Mesenchymal stem cell (in vitro differentiated cells and primary cell): ENCODE results near the gene GLP1R.

Experiments
- DNase-seq: peaks from one replicate; pipeline ENCODE4 v3.0.0-alpha.2; 2013
- H2AFZ ChIP-seq: one replicate; pipeline ENCODE4 v1.6.1; 2013; ENCODE audit warnings: low read depth, mild to moderate bottlenecking, control low read depth, inconsistent platforms, low read length, moderate library complexity
- H2AK5ac ChIP-seq: 2 replicates; pipeline ENCODE4 v1.6.1; 2013; ENCODE audit warnings: low read length, moderate library complexity, mild to moderate bottlenecking, inconsistent platforms; ENCODE audit not compliant: severe bottlenecking
- H2BK120ac ChIP-seq: one replicate; pipeline ENCODE4 v1.6.1; 2013; ENCODE audit warnings: low read depth, mild to moderate bottlenecking, inconsistent platforms, low read length, moderate library complexity
- H2BK12ac ChIP-seq, 2 experiments: one replicate each; pipeline ENCODE4 v1.6.1; 2013; ENCODE audit warnings: inconsistent platforms in 2 of 2, low read length in 2 of 2, mild to moderate bottlenecking in 2 of 2, moderate library complexity in 2 of 2, control low read depth in 1 of 2
- H2BK15ac ChIP-seq: one replicate; pipeline ENCODE4 v1.6.1; 2013; ENCODE audit warnings: mild to moderate bottlenecking, low read depth, inconsistent platforms; ENCODE audit not compliant: poor library complexity, severe bottlenecking
- H2BK5ac ChIP-seq: 2 replicates; pipeline ENCODE4 v1.6.1; 2013; ENCODE audit warnings: low read depth, mild to moderate bottlenecking, low read length, control low read depth, inconsistent platforms; ENCODE audit not compliant: poor library complexity, severe bottlenecking
- H3K14ac ChIP-seq, 2 experiments: one replicate each; pipeline ENCODE4 v1.6.1; 2013; ENCODE audit warnings: inconsistent platforms in 2 of 2, low read length in 2 of 2, control low read depth in 1 of 2, mild to moderate bottlenecking in 1 of 2, moderate library complexity in 1 of 2
- H3K18ac ChIP-seq, 2 experiments: one replicate each; pipeline ENCODE4 v1.6.1; 2013; ENCODE audit warnings: inconsistent platforms in 2 of 2, low read length in 2 of 2, control low read depth in 1 of 2, low read depth in 1 of 2, mild to moderate bottlenecking in 1 of 2
- H3K23ac ChIP-seq, 2 experiments: one replicate each; pipeline ENCODE4 v1.6.1; 2013; ENCODE audit warnings: inconsistent platforms in 2 of 2, low read length in 2 of 2, mild to moderate bottlenecking in 2 of 2, moderate library complexity in 2 of 2, control low read depth in 1 of 2
- H3K27ac ChIP-seq: 2 replicates; pipeline ENCODE4 v1.5.1; 2013; ENCODE audit warnings: mild to moderate bottlenecking, moderate library complexity, low read length, control low read depth, inconsistent platforms; ENCODE audit not compliant: poor library complexity, severe bottlenecking
- H3K27me3 ChIP-seq, 2 experiments: 2 replicates each; pipeline versions ENCODE4 v1.6.1 to v1.7.0; 2013; ENCODE audit warnings: low read length in 2 of 2, mild to moderate bottlenecking in 2 of 2, moderate library complexity in 2 of 2, control low read depth in 1 of 2, inconsistent platforms in 1 of 2; ENCODE audit not compliant: control insufficient read depth in 1 of 2, insufficient read depth in 1 of 2
- H3K36me3 ChIP-seq, 2 experiments: 2 replicates each; pipeline versions ENCODE4 v1.6.1 to v1.7.0; 2013; ENCODE audit warnings: low read length in 2 of 2, control low read depth in 1 of 2, inconsistent platforms in 1 of 2, low read depth in 1 of 2, mild to moderate bottlenecking in 1 of 2; ENCODE audit not compliant: insufficient read depth in 2 of 2, control insufficient read depth in 1 of 2
- H3K4ac ChIP-seq, 2 experiments: one replicate each; pipeline ENCODE4 v1.6.1; 2013; ENCODE audit warnings: inconsistent platforms in 2 of 2, low read length in 2 of 2, mild to moderate bottlenecking in 2 of 2, moderate library complexity in 2 of 2, control low read depth in 1 of 2, low read depth in 1 of 2
- H3K4me1 ChIP-seq: 2 replicates; pipeline ENCODE4 v1.6.1; 2013; ENCODE audit warnings: low read depth, low read length, control low read depth; ENCODE audit not compliant: control insufficient read depth, insufficient read depth
- H3K4me2 ChIP-seq: 2 replicates; pipeline ENCODE4 v1.6.1; 2013; ENCODE audit warnings: low read length, mild to moderate bottlenecking, inconsistent platforms; ENCODE audit not compliant: poor library complexity, severe bottlenecking
- H3K4me3 ChIP-seq, 2 experiments: 2 replicates each; pipeline versions ENCODE4 v1.5.1 to v1.7.0; 2013; ENCODE audit warnings: low read length in 2 of 2, mild to moderate bottlenecking in 2 of 2, control low read depth in 1 of 2, low read depth in 1 of 2; ENCODE audit not compliant: insufficient read depth in 1 of 2
- H3K79me1 ChIP-seq: replicated peaks from 2 replicates; pipeline ENCODE4 v1.6.1; 2013; ENCODE audit warnings: mild to moderate bottlenecking, control low read depth, low read length, inconsistent platforms; ENCODE audit not compliant: poor library complexity, severe bottlenecking
- H3K9ac ChIP-seq: 2 replicates; pipeline ENCODE4 v1.7.0; 2013; ENCODE audit warnings: mild to moderate bottlenecking, low read length, moderate library complexity
- H3K9me3 ChIP-seq: 2 replicates; pipeline ENCODE4 v1.7.0; 2013; ENCODE audit warnings: mild to moderate bottlenecking, low read length; ENCODE audit not compliant: control insufficient read depth
- H4K8ac ChIP-seq: one replicate; pipeline ENCODE4 v1.6.1; 2013; ENCODE audit warnings: inconsistent platforms, mild to moderate bottlenecking, low read length, moderate library complexity
- H4K91ac ChIP-seq: one replicate; pipeline ENCODE4 v1.6.1; 2013; ENCODE audit warnings: mild to moderate bottlenecking, low read length, inconsistent platforms
- WGBS: methylation state at CpG from one replicate; pipeline ENCODE4 v1.1.7; 2013; ENCODE audit warnings: mixed read lengths; 5-methylcytosine and 5-hydroxymethylcytosine counted together

Gene GLP1R

DNA sequence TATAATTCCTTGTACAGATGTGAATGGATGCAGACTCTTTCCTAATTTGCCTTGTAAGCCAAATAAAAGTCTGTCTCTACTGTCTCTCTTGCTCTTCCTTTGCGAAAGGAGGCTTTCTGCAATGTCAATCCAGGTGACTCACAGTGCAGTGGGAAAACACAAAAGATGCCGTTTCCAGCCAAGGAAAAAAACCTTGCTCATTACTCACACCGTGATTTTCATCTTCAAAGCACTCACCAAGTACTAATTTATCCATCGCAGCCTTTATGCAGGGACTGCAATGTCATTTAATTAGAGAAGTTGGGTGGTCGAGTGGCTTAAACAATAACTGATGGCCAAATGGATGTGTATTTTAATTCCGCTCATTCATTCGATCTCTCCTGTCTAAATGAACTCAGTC, 42.6 kb downstream of the GLP1R start:
- Histone ChIP-seq H3K4me2 (no peak overlapping the region), H4K8ac (no peak overlapping the region), H3K36me3 (no peaks in the 10 kb centered on the region), H3K4me3 (no peak overlapping the region), H2BK15ac (no peak overlapping the region), H3K9me3 (no peaks in the 10 kb centered on the region), H2BK120ac (no peak overlapping the region), H3K27ac (no peak overlapping the region), H3K27me3 (peaks cover 5 to 32% of the 10 kb centered on the region in 2 experiments), H3K14ac (no peak overlapping the region), H3K4ac (no peak overlapping the region), H3K9ac (no peak overlapping the region), H3K18ac (no peak overlapping the region), H3K79me1 (no peaks in the 10 kb centered on the region), H3K23ac (no peak overlapping the region), H4K91ac (no peak overlapping the region), H2AK5ac (no peak overlapping the region), H2AFZ (no peak overlapping the region), H2BK12ac (no peak overlapping the region), H3K4me1 (no peaks in the 10 kb centered on the region), H2BK5ac (no peak overlapping the region)
- WGBS = 94% methylated on average over 4 of the region's 7 CpGs
- DNase-seq = no peak

DNA sequence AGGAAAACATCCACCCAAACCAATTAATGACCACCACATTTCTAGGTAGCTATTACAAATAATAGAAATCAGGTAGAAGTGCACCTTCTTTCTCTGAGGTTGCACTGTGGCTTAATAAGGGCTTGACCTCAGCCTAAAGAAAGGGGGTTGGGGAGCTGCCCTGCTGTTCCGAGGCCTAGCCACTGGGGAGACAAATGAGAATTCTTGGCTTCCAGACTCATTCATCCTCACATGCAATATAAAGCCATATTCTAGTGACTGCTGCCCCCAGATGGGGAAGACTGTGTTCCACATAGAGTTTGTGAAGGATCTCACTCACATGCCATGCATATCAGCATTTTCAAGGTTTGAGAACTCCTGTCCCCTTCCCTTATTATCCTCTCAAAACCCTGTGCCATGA, 43.5 kb downstream of the GLP1R start:
- H3K4ac ChIP-seq = no peak overlapping the region
- H3K18ac ChIP-seq = no peak overlapping the region
- no peak overlapping the region for H2AFZ ChIP-seq
- H3K4me1 ChIP-seq = no peaks in the 10 kb centered on the region
- no peak overlapping the region for H3K4me3 ChIP-seq
- H2BK15ac ChIP-seq = no peak overlapping the region
- no CpG with 5 or more reads among the region's 1 CpG for WGBS
- H3K79me1 ChIP-seq = no peaks in the 10 kb centered on the region
- H3K4me2 ChIP-seq = no peak overlapping the region
- H3K27ac ChIP-seq = no peak overlapping the region
- no peak for DNase-seq
- H2BK120ac ChIP-seq = no peak overlapping the region
- no peak overlapping the region for H4K91ac ChIP-seq
- peaks cover 5 to 23% of the 10 kb centered on the region in 2 experiments for H3K27me3 ChIP-seq
- no peak overlapping the region for H3K23ac ChIP-seq
- no peak overlapping the region for H3K14ac ChIP-seq
- H3K36me3 ChIP-seq = no peaks in the 10 kb centered on the region
- H3K9me3 ChIP-seq = no peaks in the 10 kb centered on the region
- H2BK12ac ChIP-seq = no peak overlapping the region
- no peak overlapping the region for H2AK5ac ChIP-seq
- no peak overlapping the region for H4K8ac ChIP-seq
- no peak overlapping the region for H3K9ac ChIP-seq
- H2BK5ac ChIP-seq = no peak overlapping the region

DNA sequence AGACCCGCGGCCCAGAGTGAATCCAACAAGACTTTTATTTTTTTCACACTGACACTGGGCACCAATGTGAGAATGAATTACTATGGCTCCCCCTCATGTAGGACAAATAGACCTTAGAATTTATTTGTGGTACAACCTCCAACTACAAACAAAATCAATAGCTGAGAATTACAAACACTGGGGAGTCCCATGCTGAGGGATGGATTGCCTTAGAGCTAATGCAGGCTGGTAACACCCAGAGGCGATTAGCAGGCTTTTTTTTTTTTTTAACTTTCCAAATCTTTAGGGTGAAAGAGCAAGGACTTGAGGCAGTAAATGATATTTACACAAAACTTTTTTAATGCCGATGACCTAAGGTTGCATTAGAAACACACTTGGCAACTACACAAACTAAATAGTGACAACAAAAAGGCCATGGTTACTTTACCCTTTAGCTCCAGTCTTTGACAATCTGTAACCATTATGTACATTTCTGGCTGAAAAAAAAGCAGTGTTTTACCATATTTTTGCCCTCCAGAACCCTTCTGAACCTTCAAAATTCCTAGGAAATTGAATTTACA, 44.6 kb downstream of the GLP1R start:
- no peak for DNase-seq
- H3K27ac ChIP-seq = no peak overlapping the region

DNA sequence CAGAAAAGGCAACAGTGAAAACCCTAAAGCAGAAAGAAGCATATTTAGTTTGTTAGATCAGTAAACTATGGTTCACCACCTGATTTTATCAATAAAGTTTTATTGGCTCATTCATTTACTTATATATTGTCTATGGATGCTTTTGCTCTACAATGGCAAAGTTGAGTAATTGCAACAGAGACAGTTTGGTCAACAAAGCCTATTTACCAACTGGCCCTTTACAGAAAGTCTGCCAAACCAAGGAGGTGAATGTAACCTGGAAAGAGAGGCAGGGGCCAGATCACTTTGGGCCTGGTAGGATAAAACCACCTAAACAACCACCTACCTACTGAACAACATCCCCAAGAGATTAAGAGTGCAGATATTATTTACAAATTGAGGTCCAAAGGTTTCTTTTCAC, 47.0 kb downstream of the GLP1R start:
- no peaks in the 10 kb centered on the region for H3K4me1 ChIP-seq

More for the DNA sequence above, 44.6 kb downstream of the GLP1R start:
- no peak overlapping the region for H4K8ac ChIP-seq
- H3K4me1 ChIP-seq = no peaks in the 10 kb centered on the region
- no peak overlapping the region for H3K18ac ChIP-seq
- H3K9me3 ChIP-seq = no peaks in the 10 kb centered on the region
- H2AK5ac ChIP-seq = no peak overlapping the region
- no peak overlapping the region for H2BK120ac ChIP-seq
- no peak overlapping the region for H4K91ac ChIP-seq
- no peak overlapping the region for H3K14ac ChIP-seq
- H3K79me1 ChIP-seq = no peaks in the 10 kb centered on the region
- no peak overlapping the region for H3K4me2 ChIP-seq
- no peak overlapping the region for H3K4ac ChIP-seq
- peaks cover 5 to 13% of the 10 kb centered on the region in 2 experiments for H3K27me3 ChIP-seq
- no peak overlapping the region for H2BK5ac ChIP-seq
- 100% methylated on average over 4 of the region's 4 CpGs for WGBS
- H2BK15ac ChIP-seq = no peak overlapping the region
- H2AFZ ChIP-seq = no peak overlapping the region
- no peaks in the 10 kb centered on the region for H3K36me3 ChIP-seq
- H3K9ac ChIP-seq = no peak overlapping the region
- no peak overlapping the region for H3K4me3 ChIP-seq
- no peak overlapping the region for H3K23ac ChIP-seq
- H2BK12ac ChIP-seq = no peak overlapping the region

More for the DNA sequence above, 47.0 kb downstream of the GLP1R start:
- no peaks in the 10 kb centered on the region for H3K79me1 ChIP-seq
- H2BK120ac ChIP-seq = no peak overlapping the region
- H3K4me2 ChIP-seq = no peak overlapping the region
- peaks cover 0 to under 1% of the 10 kb centered on the region in 2 experiments for H3K27me3 ChIP-seq
- no peak overlapping the region for H2BK12ac ChIP-seq
- H2AK5ac ChIP-seq = no peak overlapping the region
- no peak overlapping the region for H3K18ac ChIP-seq
- no peak overlapping the region for H2AFZ ChIP-seq
- H3K27ac ChIP-seq = no peak overlapping the region
- no peak overlapping the region for H4K91ac ChIP-seq
- H3K36me3 ChIP-seq = no peaks in the 10 kb centered on the region
- no peak overlapping the region for H4K8ac ChIP-seq
- DNase-seq = no peak
- H2BK5ac ChIP-seq = no peak overlapping the region
- no peak overlapping the region for H2BK15ac ChIP-seq
- H3K23ac ChIP-seq = no peak overlapping the region
- no peak overlapping the region for H3K14ac ChIP-seq
- H3K4me3 ChIP-seq = no peak overlapping the region
- H3K9me3 ChIP-seq = no peaks in the 10 kb centered on the region
- H3K4ac ChIP-seq = no peak overlapping the region
- no peak overlapping the region for H3K9ac ChIP-seq
